ENCODE results near the gene FBXL15. TPM values are rescaled to one million over a fixed set of nuclear protein-coding genes. Genes with fewer than 3 reads are reported as not detected.
A peak's percentile ranks its signal among the peaks of the same experiment; 100 is the strongest.

FBXL15 gene
- total and polyA plus RNA-seq, 2 experiments from 2014 or later, result 18.5 to 36.1 TPM

DNA sequence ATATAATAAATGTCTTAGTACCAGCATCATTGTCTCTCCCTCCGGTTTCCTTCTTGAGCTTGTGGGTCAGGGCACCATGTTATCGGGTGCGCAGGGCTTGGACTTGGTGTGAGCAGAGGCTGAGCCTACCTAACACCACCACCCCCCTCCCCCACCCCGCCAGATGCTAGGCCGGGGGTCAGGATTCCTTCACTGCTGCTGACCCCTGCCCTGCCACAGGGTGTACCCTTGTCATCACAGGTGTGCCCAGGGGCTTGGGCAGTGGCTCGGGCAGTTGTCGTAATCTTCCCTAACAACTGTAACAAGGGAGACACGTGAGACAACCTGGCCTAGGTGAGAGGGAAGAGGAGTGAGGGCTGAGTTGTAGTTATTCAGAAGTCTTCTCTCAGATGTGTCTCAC, 37.8 kb upstream of the FBXL15 start (continued):
- TF ChIP-seq, protein P1, sequence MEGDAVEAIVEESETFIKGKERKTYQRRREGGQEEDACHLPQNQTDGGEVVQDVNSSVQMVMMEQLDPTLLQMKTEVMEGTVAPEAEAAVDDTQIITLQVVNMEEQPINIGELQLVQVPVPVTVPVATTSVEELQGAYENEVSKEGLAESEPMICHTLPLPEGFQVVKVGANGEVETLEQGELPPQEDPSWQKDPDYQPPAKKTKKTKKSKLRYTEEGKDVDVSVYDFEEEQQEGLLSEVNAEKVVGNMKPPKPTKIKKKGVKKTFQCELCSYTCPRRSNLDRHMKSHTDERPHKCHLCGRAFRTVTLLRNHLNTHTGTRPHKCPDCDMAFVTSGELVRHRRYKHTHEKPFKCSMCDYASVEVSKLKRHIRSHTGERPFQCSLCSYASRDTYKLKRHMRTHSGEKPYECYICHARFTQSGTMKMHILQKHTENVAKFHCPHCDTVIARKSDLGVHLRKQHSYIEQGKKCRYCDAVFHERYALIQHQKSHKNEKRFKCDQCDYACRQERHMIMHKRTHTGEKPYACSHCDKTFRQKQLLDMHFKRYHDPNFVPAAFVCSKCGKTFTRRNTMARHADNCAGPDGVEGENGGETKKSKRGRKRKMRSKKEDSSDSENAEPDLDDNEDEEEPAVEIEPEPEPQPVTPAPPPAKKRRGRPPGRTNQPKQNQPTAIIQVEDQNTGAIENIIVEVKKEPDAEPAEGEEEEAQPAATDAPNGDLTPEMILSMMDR (conservative IDR thresholded peaks at IDR 0.05; ENCODE audit: low read depth in 2 of 2), result no peak
- TF ChIP-seq STAT1 (IDR thresholded peaks at IDR 0.05; ENCODE audit: unreplicated experiment), result no peak
- TF ChIP-seq, protein P2, sequence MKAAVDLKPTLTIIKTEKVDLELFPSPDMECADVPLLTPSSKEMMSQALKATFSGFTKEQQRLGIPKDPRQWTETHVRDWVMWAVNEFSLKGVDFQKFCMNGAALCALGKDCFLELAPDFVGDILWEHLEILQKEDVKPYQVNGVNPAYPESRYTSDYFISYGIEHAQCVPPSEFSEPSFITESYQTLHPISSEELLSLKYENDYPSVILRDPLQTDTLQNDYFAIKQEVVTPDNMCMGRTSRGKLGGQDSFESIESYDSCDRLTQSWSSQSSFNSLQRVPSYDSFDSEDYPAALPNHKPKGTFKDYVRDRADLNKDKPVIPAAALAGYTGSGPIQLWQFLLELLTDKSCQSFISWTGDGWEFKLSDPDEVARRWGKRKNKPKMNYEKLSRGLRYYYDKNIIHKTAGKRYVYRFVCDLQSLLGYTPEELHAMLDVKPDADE (IDR thresholded peaks at IDR 0.05), result no peak

DNA sequence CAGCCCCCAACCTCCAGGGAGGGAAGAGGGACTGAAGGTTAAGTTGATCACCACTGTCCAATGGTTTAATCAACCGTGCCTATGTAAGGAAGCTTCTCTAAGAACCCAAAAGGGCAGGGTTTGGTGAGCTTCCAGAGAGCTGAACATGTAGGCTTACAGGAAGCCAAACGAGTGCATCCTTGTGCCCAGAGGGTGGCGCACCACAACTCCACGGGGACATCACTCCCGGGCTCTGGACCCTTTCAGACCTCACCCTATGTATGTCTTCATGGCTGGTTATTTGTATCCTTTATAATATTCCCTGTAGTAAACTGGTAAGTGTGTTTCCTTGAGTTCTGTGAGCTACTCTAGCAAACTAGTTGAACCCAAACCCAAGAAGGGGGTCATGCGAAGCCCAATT, 36.6 kb upstream of the FBXL15 start:
- no peaks in the 10 kb centered on the region for H3K79me2 ChIP-seq (replicated peaks; ENCODE audit: insufficient read depth)
- H3K36me3 ChIP-seq (ENCODE audit: insufficient read depth), result no peaks in the 10 kb centered on the region
- TF ChIP-seq, protein P1 (conservative IDR thresholded peaks at IDR 0.05; ENCODE audit: low read depth in 2 of 2), result peak; percentile 76 to 90
- TF ChIP-seq EZH2 (IDR thresholded peaks at IDR 0.05; ENCODE audit: low read depth, unreplicated experiment), result no peak
- Mint-ChIP-seq H3K27me3 (ENCODE audit: insufficient read depth, low read depth, poor library complexity) (peaks cover 11% of the 10 kb centered on the region), H3K4me3 (no peak overlapping the region), H3K27ac (no peak overlapping the region), H3K36me3 (ENCODE audit: low read depth) (peaks cover 9% of the 10 kb centered on the region; the same call in 2 of the 3 replicates), H3K4me1 (no peaks in the 10 kb centered on the region), H3K9me3 (no peaks in the 10 kb centered on the region)
- no peaks in the 10 kb centered on the region for H3K27me3 ChIP-seq (ENCODE audit: insufficient read depth)
- peak; percentile 96 for ATAC-seq
- H3K4me2 ChIP-seq, result no peak overlapping the region
- 0 out of 2 replicates have a peak overlapping the region, but pooled peaks have one; percentile 26 for H3K27ac ChIP-seq (ENCODE audit: low read depth)
- no peak overlapping the region for H2AFZ ChIP-seq
- DNase-seq (ENCODE audit: low spot score), result peak; percentile 86
- no peaks in the 10 kb centered on the region for H3K9me2 ChIP-seq (ENCODE audit: insufficient read depth)
- H3K4me3 ChIP-seq, result no peak overlapping the region
- H3K4me1 ChIP-seq (ENCODE audit: insufficient read depth), result no peaks in the 10 kb centered on the region
- no peaks in the 10 kb centered on the region for H3F3A ChIP-seq (replicated peaks; ENCODE audit: low read depth)
- no peaks in the 10 kb centered on the region; the same call in 1 of the 2 replicates for H4K20me1 ChIP-seq (replicated peaks; ENCODE audit: insufficient read depth)

DNA sequence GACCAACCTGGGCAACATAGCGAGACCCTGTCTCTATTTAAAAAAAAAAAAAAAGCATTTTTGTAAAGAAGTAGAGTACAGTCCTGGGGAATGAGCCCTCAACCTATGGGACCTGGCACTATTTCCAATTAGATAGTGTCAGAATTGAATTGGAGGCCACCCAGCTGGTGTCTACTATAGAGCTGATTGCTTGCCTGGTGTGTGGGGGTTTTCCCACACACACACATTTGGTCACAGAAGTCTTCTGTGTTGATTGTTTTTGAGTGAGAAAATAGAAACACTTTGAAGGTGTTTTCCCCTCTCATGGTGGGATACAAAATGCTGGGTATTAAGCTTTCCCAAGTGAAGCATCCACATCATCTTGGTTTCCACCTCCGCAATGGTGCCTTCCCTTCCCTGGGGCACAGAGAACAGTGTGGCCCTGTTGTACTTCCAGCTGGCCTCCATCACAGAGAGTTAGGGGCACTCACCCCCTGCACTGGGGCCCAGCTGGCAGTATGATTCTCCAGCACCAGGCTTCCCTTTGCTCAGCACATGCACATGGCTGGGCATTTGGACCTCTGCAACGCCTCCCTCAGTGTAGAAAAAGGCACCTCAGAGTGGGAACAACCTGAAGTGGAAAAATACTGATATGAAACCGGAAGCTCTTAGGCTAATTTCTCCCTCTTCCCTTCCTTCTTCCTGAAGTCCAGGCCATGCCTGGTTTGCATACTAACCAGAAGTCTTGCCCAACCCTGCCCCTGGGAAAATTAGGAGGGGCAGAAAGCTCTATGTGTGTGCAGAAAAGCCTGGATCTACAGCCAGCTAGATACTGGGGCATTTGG, 35.8 kb upstream of the FBXL15 start:
- peaks cover 9% of the 10 kb centered on the region for H3K27me3 Mint-ChIP-seq (ENCODE audit: insufficient read depth, low read depth, poor library complexity)
- H3K9me3 Mint-ChIP-seq, result no peaks in the 10 kb centered on the region
- no peak overlapping the region for H3K27ac Mint-ChIP-seq
- H3F3A ChIP-seq (replicated peaks; ENCODE audit: low read depth), result no peaks in the 10 kb centered on the region
- H2AFZ ChIP-seq, result no peak overlapping the region
- no peak for DNase-seq (ENCODE audit: low spot score)
- no peaks in the 10 kb centered on the region for H3K4me1 Mint-ChIP-seq
- H3K36me3 ChIP-seq (ENCODE audit: insufficient read depth), result no peaks in the 10 kb centered on the region
- H3K9me2 ChIP-seq (ENCODE audit: insufficient read depth), result no peaks in the 10 kb centered on the region
- H3K27me3 ChIP-seq (ENCODE audit: insufficient read depth), result no peaks in the 10 kb centered on the region
- no peak overlapping the region for H3K4me2 ChIP-seq
- no peaks in the 10 kb centered on the region; the same call in 1 of the 2 replicates for H4K20me1 ChIP-seq (replicated peaks; ENCODE audit: insufficient read depth)
- H3K27ac ChIP-seq (ENCODE audit: low read depth), result no peak overlapping the region
- H3K36me3 Mint-ChIP-seq (ENCODE audit: low read depth), result peaks cover 6% of the 10 kb centered on the region; the same call in 1 of the 3 replicates
- no peak overlapping the region for H3K4me3 Mint-ChIP-seq
- no peaks in the 10 kb centered on the region for H3K79me2 ChIP-seq (replicated peaks; ENCODE audit: insufficient read depth)
- H3K4me1 ChIP-seq (ENCODE audit: insufficient read depth), result no peaks in the 10 kb centered on the region
- no peak overlapping the region for H3K4me3 ChIP-seq
- ATAC-seq, result no peak
- TF ChIP-seq, protein P3, sequence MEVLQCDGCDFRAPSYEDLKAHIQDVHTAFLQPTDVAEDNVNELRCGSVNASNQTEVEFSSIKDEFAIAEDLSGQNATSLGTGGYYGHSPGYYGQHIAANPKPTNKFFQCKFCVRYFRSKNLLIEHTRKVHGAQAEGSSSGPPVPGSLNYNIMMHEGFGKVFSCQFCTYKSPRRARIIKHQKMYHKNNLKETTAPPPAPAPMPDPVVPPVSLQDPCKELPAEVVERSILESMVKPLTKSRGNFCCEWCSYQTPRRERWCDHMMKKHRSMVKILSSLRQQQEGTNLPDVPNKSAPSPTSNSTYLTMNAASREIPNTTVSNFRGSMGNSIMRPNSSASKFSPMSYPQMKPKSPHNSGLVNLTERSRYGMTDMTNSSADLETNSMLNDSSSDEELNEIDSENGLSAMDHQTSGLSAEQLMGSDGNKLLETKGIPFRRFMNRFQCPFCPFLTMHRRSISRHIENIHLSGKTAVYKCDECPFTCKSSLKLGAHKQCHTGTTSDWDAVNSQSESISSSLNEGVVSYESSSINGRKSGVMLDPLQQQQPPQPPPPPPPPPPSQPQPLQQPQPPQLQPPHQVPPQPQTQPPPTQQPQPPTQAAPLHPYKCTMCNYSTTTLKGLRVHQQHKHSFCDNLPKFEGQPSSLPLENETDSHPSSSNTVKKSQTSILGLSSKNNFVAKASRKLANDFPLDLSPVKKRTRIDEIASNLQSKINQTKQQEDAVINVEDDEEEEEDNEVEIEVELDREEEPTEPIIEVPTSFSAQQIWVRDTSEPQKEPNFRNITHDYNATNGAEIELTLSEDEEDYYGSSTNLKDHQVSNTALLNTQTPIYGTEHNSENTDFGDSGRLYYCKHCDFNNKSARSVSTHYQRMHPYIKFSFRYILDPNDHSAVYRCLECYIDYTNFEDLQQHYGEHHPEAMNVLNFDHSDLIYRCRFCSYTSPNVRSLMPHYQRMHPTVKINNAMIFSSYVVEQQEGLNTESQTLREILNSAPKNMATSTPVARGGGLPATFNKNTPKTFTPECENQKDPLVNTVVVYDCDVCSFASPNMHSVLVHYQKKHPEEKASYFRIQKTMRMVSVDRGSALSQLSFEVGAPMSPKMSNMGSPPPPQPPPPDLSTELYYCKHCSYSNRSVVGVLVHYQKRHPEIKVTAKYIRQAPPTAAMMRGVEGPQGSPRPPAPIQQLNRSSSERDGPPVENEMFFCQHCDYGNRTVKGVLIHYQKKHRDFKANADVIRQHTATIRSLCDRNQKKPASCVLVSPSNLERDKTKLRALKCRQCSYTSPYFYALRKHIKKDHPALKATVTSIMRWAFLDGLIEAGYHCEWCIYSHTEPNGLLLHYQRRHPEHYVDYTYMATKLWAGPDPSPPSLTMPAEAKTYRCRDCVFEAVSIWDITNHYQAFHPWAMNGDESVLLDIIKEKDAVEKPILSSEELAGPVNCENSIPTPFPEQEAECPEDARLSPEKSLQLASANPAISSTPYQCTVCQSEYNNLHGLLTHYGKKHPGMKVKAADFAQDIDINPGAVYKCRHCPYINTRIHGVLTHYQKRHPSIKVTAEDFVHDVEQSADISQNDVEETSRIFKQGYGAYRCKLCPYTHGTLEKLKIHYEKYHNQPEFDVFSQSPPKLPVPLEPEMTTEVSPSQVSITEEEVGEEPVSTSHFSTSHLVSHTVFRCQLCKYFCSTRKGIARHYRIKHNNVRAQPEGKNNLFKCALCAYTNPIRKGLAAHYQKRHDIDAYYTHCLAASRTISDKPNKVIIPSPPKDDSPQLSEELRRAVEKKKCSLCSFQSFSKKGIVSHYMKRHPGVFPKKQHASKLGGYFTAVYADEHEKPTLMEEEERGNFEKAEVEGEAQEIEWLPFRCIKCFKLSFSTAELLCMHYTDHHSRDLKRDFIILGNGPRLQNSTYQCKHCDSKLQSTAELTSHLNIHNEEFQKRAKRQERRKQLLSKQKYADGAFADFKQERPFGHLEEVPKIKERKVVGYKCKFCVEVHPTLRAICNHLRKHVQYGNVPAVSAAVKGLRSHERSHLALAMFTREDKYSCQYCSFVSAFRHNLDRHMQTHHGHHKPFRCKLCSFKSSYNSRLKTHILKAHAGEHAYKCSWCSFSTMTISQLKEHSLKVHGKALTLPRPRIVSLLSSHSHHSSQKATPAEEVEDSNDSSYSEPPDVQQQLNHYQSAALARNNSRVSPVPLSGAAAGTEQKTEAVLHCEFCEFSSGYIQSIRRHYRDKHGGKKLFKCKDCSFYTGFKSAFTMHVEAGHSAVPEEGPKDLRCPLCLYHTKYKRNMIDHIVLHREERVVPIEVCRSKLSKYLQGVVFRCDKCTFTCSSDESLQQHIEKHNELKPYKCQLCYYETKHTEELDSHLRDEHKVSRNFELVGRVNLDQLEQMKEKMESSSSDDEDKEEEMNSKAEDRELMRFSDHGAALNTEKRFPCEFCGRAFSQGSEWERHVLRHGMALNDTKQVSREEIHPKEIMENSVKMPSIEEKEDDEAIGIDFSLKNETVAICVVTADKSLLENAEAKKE (CRISPR knock-in tag; IDR thresholded peaks at IDR 0.05), result no peak
